HUES64 (cell line): ENCODE data around the gene TBC1D10A.

Source experiments
- H3K27ac ChIP-seq: 2 replicates; pipeline ENCODE4 v1.7.0; 2013; ENCODE audit warnings: low read depth, low read length, inconsistent platforms
- H3K27me3 ChIP-seq: 2 replicates; pipeline ENCODE4 v1.6.1; 2013; ENCODE audit warnings: mild to moderate bottlenecking, low read length; ENCODE audit not compliant: insufficient read depth
- H3K36me3 ChIP-seq: 2 replicates; pipeline ENCODE4 v1.6.1; 2013; ENCODE audit warnings: mild to moderate bottlenecking, low read length; ENCODE audit not compliant: insufficient read depth
- H3K4me1 ChIP-seq: 2 replicates; pipeline ENCODE4 v1.6.1; 2013; ENCODE audit warnings: mild to moderate bottlenecking, low read length, moderate library complexity; ENCODE audit not compliant: insufficient read depth
- H3K4me3 ChIP-seq: 2 replicates; pipeline ENCODE4 v1.5.1; 2013; ENCODE audit warnings: mild to moderate bottlenecking, low read length, moderate library complexity
- H3K9ac ChIP-seq: 2 replicates; pipeline ENCODE4 v1.6.1; 2013; ENCODE audit warnings: mild to moderate bottlenecking, low read depth, low read length
- H3K9me3 ChIP-seq: 2 replicates; pipeline ENCODE4 v1.6.1; 2013; ENCODE audit warnings: low read depth, low read length; ENCODE audit not compliant: insufficient read depth
- WGBS: fragments of 150-250, 120-280 bp; methylation state at CpG from one replicate; pipeline ENCODE4 v1.1.7; 2013; ENCODE audit warnings: missing lambda C conversion rate; 5-methylcytosine and 5-hydroxymethylcytosine counted together

The TBC1D10A gene

GRCh38 chr22:30306627-30307011, 20.1 kb downstream of the TBC1D10A start:
- H3K27ac ChIP-seq: no peak overlapping the region
- peaks cover 9% of the 10 kb centered on the region; the same call in 1 of the 2 replicates for H3K4me1 ChIP-seq
- no peaks in the 10 kb centered on the region for H3K36me3 ChIP-seq
- WGBS: 90% methylated on average over 1 of the region's 1 CpG
- H3K4me3 ChIP-seq: no peak overlapping the region
- no peaks in the 10 kb centered on the region for H3K27me3 ChIP-seq
- H3K9ac ChIP-seq: no peak overlapping the region
- no peaks in the 10 kb centered on the region for H3K9me3 ChIP-seq

- Histone ChIP-seq H3K9me3 (no peaks in the 10 kb centered on the region), H3K9ac (no peak overlapping the region), H3K27ac (no peak overlapping the region), H3K4me3 (no peak overlapping the region), H3K4me1 (peaks cover 7% of the 10 kb centered on the region; the same call in 1 of the 2 replicates), H3K27me3 (no peaks in the 10 kb centered on the region), H3K36me3 (no peaks in the 10 kb centered on the region)
- WGBS: 81% methylated on average over 3 of the region's 3 CpGs
Observed at GRCh38 chr22:30305906-30306626, 20.7 kb downstream of the TBC1D10A start.

GRCh38 chr22:30305519-30305905, 21.2 kb downstream of the TBC1D10A start:
- Histone ChIP-seq H3K4me1 (peaks cover 1% of the 10 kb centered on the region; the same call in 1 of the 2 replicates), H3K36me3 (no peaks in the 10 kb centered on the region), H3K27ac (no peak overlapping the region), H3K27me3 (no peaks in the 10 kb centered on the region), H3K4me3 (no peak overlapping the region), H3K9me3 (no peaks in the 10 kb centered on the region), H3K9ac (no peak overlapping the region)
- WGBS: 69% methylated on average over 4 of the region's 4 CpGs

- 89% methylated on average over 7 of the region's 7 CpGs for WGBS
- Histone ChIP-seq H3K9ac (no peak overlapping the region), H3K4me1 (no peaks in the 10 kb centered on the region), H3K27me3 (no peaks in the 10 kb centered on the region), H3K36me3 (no peaks in the 10 kb centered on the region), H3K4me3 (no peak overlapping the region), H3K9me3 (no peaks in the 10 kb centered on the region), H3K27ac (no peak overlapping the region)
Observed at GRCh38 chr22:30304495-30305244, 22.1 kb downstream of the TBC1D10A start.

GRCh38 chr22:30302810-30303138, 24.0 kb downstream of the TBC1D10A start:
- H3K9me3 ChIP-seq: no peaks in the 10 kb centered on the region
- H3K4me1 ChIP-seq: no peaks in the 10 kb centered on the region
- peaks cover 4% of the 10 kb centered on the region; the same call in 1 of the 2 replicates for H3K36me3 ChIP-seq
- WGBS: 92% methylated on average over 5 of the region's 5 CpGs
- H3K27ac ChIP-seq: no peak overlapping the region
- H3K9ac ChIP-seq: no peak overlapping the region
- H3K4me3 ChIP-seq: no peak overlapping the region
- no peaks in the 10 kb centered on the region for H3K27me3 ChIP-seq

- Histone ChIP-seq H3K36me3 (peaks cover 4% of the 10 kb centered on the region; the same call in 1 of the 2 replicates), H3K27me3 (no peaks in the 10 kb centered on the region), H3K27ac (no peak overlapping the region), H3K4me3 (no peak overlapping the region), H3K9me3 (no peaks in the 10 kb centered on the region), H3K9ac (no peak overlapping the region), H3K4me1 (no peaks in the 10 kb centered on the region)
- 89% methylated on average over 9 of the region's 9 CpGs for WGBS
Observed at GRCh38 chr22:30301995-30302809, 24.5 kb downstream of the TBC1D10A start.

- Histone ChIP-seq H3K36me3 (peaks cover 6% of the 10 kb centered on the region), H3K27ac (no peak overlapping the region), H3K9ac (no peak overlapping the region), H3K4me3 (no peak overlapping the region), H3K4me1 (no peaks in the 10 kb centered on the region), H3K9me3 (no peaks in the 10 kb centered on the region), H3K27me3 (no peaks in the 10 kb centered on the region)
- 93% methylated on average over 13 of the region's 13 CpGs for WGBS
Observed at GRCh38 chr22:30299322-30299721, 27.4 kb downstream of the TBC1D10A start.

GRCh38 chr22:30297991-30298701, 28.6 kb downstream of the TBC1D10A start:
- Histone ChIP-seq H3K27me3 (no peaks in the 10 kb centered on the region), H3K4me3 (no peak overlapping the region), H3K4me1 (no peaks in the 10 kb centered on the region), H3K9me3 (no peaks in the 10 kb centered on the region), H3K9ac (no peak overlapping the region), H3K27ac (no peak overlapping the region), H3K36me3 (peaks cover 7% of the 10 kb centered on the region)
- WGBS: 88% methylated on average over 9 of the region's 9 CpGs

- peaks cover 9% of the 10 kb centered on the region for H3K36me3 ChIP-seq
- H3K27me3 ChIP-seq: no peaks in the 10 kb centered on the region
- no peaks in the 10 kb centered on the region for H3K4me1 ChIP-seq
- no peak overlapping the region for H3K27ac ChIP-seq
- WGBS: 92% methylated on average over 11 of the region's 11 CpGs
- H3K9me3 ChIP-seq: no peaks in the 10 kb centered on the region
- H3K9ac ChIP-seq: no peak overlapping the region
- H3K4me3 ChIP-seq: no peak overlapping the region
Observed at GRCh38 chr22:30297276-30297990, 29.3 kb downstream of the TBC1D10A start.

- 90% methylated on average over 3 of the region's 3 CpGs for WGBS
- peaks cover 9% of the 10 kb centered on the region for H3K36me3 ChIP-seq
- no peaks in the 10 kb centered on the region for H3K9me3 ChIP-seq
- no peaks in the 10 kb centered on the region for H3K27me3 ChIP-seq
- H3K9ac ChIP-seq: no peak overlapping the region
- no peak overlapping the region for H3K27ac ChIP-seq
- no peak overlapping the region for H3K4me3 ChIP-seq
- no peaks in the 10 kb centered on the region for H3K4me1 ChIP-seq
Observed at GRCh38 chr22:30296833-30297232, 29.9 kb downstream of the TBC1D10A start.
